BLaER1 treated with 17β-estradiol and CSF1 and Interleukin-3, amounts not matched to agents 10 nM and 100 nM (cell line): ENCODE data around the gene MUC5AC.

Experiments used
- H3K27ac ChIP-seq, 11 experiments: shearing (Covaris generic); formaldehyde crosslinking; 2 replicates each; pipeline ENCODE4 v1.8.1; 2022
- H3K27me3 ChIP-seq, 11 experiments: shearing (Covaris generic); formaldehyde crosslinking; 2 replicates each; pipeline ENCODE4 v1.8.1; 2022
- H3K36me3 ChIP-seq, 11 experiments: shearing (Covaris generic); formaldehyde crosslinking; 2 replicates each; pipeline ENCODE4 v1.8.1; 2022
- H3K4me1 ChIP-seq, 10 experiments: shearing (Covaris generic); formaldehyde crosslinking; 2 replicates each; pipeline ENCODE4 v1.8.1; 2022
- H3K4me2 ChIP-seq, 11 experiments: shearing (Covaris generic); formaldehyde crosslinking; 2 replicates each; pipeline ENCODE4 v1.8.1; 2022
- H3K4me3 ChIP-seq, 10 experiments: shearing (Covaris generic); formaldehyde crosslinking; 2 replicates each; pipeline ENCODE4 v1.8.1; 2022
- H3K9ac ChIP-seq, 11 experiments: shearing (Covaris generic); formaldehyde crosslinking; 2 replicates each; pipeline ENCODE4 v1.8.1; 2022
- H3K9me3 ChIP-seq, 11 experiments: shearing (Covaris generic); formaldehyde crosslinking; replicated peaks in 1 of 11; 2 replicates each; pipeline ENCODE4 v1.8.1; 2022
- H4K20me1 ChIP-seq, 11 experiments: shearing (Covaris generic); formaldehyde crosslinking; 2 replicates each; pipeline ENCODE4 v1.8.1; 2022
- Cebpa-rat ChIP-seq, 11 experiments: shearing (Covaris generic); IDR thresholded peaks; 2 replicates each; pipeline ENCODE4 v1.8.1; 2022

Gene MUC5AC

GRCh38 chr11:1157645-1158591, at the start of gene MUC5AC:
MUC5AC (plus strand) TSS chr11:1157953; CDS start chr11:1158000, 47 bp downstream.
- no peak for TF ChIP-seq Cebpa-rat (IDR thresholded peaks at IDR 0.05)
- H3K4me1 ChIP-seq = peaks cover 14 to 26% (median 19%) of the 10 kb centered on the region in 10 experiments
- H3K4me2 ChIP-seq = peak within 1 kb of the TSS in 7 of 11 experiments; percentile 4 to 40 (median 22); a peak in 7 of 22 replicates
- H3K4me3 ChIP-seq = no peak within 1 kb of the TSS
- no peaks in the 10 kb centered on the region for H3K36me3 ChIP-seq
- H3K9ac ChIP-seq = no peak within 1 kb of the TSS
- peaks cover 0 to 10% (median 0%) of the 10 kb centered on the region in 11 experiments; a peak in 9 of 22 replicates for H3K9me3 ChIP-seq
- no peak within 1 kb of the TSS for H3K27ac ChIP-seq
- peaks cover 0 to 29% (median 2%) of the 10 kb centered on the region in 11 experiments; a peak in 3 of 22 replicates for H4K20me1 ChIP-seq
- no peaks in the 10 kb centered on the region for H3K27me3 ChIP-seq

GRCh38 chr11:1108246-1108900, 49.4 kb upstream of the MUC5AC start:
- no peaks in the 10 kb centered on the region for H3K36me3 ChIP-seq
- H3K27ac ChIP-seq = no peak overlapping the region
- 0 out of 22 replicates have a peak, but pooled peaks cover 0 to 4% (median 0%) of the 10 kb centered on the region in 11 experiments for H4K20me1 ChIP-seq
- peaks cover 0 to 4% (median 0%) of the 10 kb centered on the region in 11 experiments; a peak in 1 of 22 replicates for H3K9me3 ChIP-seq
- no peak overlapping the region for H3K4me3 ChIP-seq
- no peaks in the 10 kb centered on the region for H3K27me3 ChIP-seq
- no peak overlapping the region for H3K4me2 ChIP-seq
- TF ChIP-seq Cebpa-rat (IDR thresholded peaks at IDR 0.05) = no peak
- H3K4me1 ChIP-seq = peaks cover 0 to 5% (median 0%) of the 10 kb centered on the region in 10 experiments; a peak in 4 of 20 replicates
- no peak overlapping the region for H3K9ac ChIP-seq

DNA sequence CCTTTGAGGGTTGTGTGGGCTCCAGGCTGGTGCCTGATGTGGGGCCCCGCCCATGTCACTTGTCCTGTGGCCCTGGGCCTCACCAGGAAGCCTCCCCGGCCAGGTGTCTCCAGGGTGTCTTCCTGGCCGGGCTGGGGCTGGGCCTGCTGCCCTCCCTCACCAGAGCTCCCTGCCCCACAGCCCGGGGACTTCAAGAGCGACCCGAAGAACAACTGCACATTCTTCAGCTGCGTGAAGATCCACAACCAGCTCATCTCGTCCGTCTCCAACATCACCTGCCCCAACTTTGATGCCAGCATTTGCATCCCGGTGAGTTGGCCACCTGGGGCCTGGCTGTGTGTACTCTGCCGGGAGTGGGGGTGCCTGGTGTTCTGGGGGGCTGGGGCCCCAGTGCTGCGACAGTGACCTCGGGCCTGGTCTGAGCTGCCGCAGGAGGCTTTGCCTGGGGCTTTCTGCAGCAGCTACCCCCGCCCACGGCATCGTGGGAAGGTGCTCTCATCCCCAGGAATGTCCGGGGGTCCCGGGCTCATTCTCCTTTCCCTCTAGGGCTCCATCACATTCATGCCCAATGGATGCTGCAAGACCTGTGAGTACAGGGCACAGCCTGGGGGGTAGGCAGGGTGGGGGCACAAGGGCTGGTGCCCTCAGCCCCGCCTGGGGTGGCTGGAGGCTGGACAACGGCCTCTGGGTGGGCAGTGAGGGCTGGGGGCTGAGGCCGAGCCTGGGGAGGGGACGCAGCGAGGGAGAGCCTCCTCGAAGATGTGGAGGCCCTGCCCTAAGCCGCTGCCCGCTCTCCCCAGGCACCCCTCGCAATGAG, 48.4 kb upstream of the MUC5AC start:
- Histone ChIP-seq H3K9ac (no peak overlapping the region), H3K36me3 (no peaks in the 10 kb centered on the region), H3K4me2 (no peak overlapping the region), H4K20me1 (peaks cover 0 to 4% (median 0%) of the 10 kb centered on the region in 11 experiments; a peak in 1 of 22 replicates), H3K27me3 (no peaks in the 10 kb centered on the region), H3K4me3 (no peak overlapping the region), H3K9me3 (peaks cover 0 to 4% (median 0%) of the 10 kb centered on the region in 11 experiments; a peak in 1 of 22 replicates), H3K27ac (no peak overlapping the region), H3K4me1 (peaks cover 0 to 5% (median 0%) of the 10 kb centered on the region in 10 experiments; a peak in 4 of 20 replicates)
- TF ChIP-seq Cebpa-rat (IDR thresholded peaks at IDR 0.05) = no peak

- Histone ChIP-seq H3K4me3 (no peak overlapping the region), H4K20me1 (peaks cover 0 to 4% (median 0%) of the 10 kb centered on the region in 11 experiments; a peak in 2 of 22 replicates), H3K27me3 (no peaks in the 10 kb centered on the region), H3K36me3 (no peaks in the 10 kb centered on the region), H3K9ac (no peak overlapping the region), H3K4me2 (no peak overlapping the region), H3K4me1 (peaks cover 0 to 5% (median 0%) of the 10 kb centered on the region in 10 experiments; a peak in 4 of 20 replicates), H3K27ac (no peak overlapping the region), H3K9me3 (peaks cover 0 to 4% (median 0%) of the 10 kb centered on the region in 11 experiments; a peak in 1 of 22 replicates)
- TF ChIP-seq Cebpa-rat (IDR thresholded peaks at IDR 0.05) = no peak
Observed at GRCh38 chr11:1109918-1110705, 47.6 kb upstream of the MUC5AC start.

DNA sequence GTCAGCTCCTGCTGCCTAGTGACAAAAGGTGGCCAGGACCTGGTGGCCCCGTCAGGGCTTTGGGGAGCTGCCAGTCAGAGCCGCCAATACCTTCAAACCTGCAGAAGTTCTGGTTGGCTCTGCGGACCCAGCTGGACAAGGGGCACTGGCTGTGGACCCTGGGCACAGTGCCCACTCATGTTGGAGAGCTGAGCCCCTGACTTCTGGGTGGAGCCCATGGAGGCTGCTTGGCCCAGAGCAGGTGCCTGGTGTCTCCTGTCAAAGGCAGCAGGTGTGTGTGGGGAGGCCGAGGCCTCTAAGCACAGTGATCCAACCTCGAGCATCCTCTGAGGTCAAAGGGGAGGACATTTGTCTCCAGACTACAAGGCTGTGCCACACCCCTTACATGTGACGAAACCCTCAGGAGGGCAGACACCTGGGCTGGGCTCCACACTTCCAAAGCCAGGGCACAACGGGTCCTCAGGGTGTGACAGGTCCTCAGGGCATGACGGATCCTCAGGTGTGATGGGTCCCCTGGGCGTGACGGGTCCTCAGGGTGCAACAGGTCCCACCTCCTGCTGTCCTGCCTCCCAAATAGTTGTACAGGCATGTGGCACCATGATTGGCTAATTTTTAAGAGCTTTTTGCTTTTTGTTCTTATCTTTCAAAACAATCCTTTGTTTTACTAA, 46.1 kb upstream of the MUC5AC start:
- no peaks in the 10 kb centered on the region; a peak in 1 of 22 replicates for H3K27me3 ChIP-seq
- H4K20me1 ChIP-seq = peaks cover 0 to 4% (median 0%) of the 10 kb centered on the region in 11 experiments; a peak in 2 of 22 replicates
- no peak for TF ChIP-seq Cebpa-rat (IDR thresholded peaks at IDR 0.05)
- H3K4me3 ChIP-seq = no peak overlapping the region
- H3K27ac ChIP-seq = no peak overlapping the region
- H3K4me2 ChIP-seq = no peak overlapping the region
- H3K4me1 ChIP-seq = peaks cover 0 to 5% (median 0%) of the 10 kb centered on the region in 10 experiments; a peak in 4 of 20 replicates
- H3K9me3 ChIP-seq = peaks cover 0 to 4% (median 0%) of the 10 kb centered on the region in 11 experiments; a peak in 1 of 22 replicates
- H3K36me3 ChIP-seq = no peaks in the 10 kb centered on the region
- H3K9ac ChIP-seq = no peak overlapping the region

- Histone ChIP-seq H3K36me3 (no peaks in the 10 kb centered on the region), H3K4me1 (peaks cover 0 to 5% (median 0%) of the 10 kb centered on the region in 10 experiments; a peak in 1 of 20 replicates), H3K4me3 (no peak overlapping the region), H3K4me2 (no peak overlapping the region), H4K20me1 (peaks cover 0 to 4% (median 0%) of the 10 kb centered on the region in 11 experiments; a peak in 2 of 22 replicates), H3K27ac (no peak overlapping the region), H3K27me3 (no peaks in the 10 kb centered on the region; a peak in 1 of 22 replicates), H3K9ac (no peak overlapping the region), H3K9me3 (peaks cover 0 to 4% (median 0%) of the 10 kb centered on the region in 11 experiments; a peak in 1 of 22 replicates)
- TF ChIP-seq Cebpa-rat (IDR thresholded peaks at IDR 0.05) = no peak
Observed at GRCh38 chr11:1112351-1113191, 45.2 kb upstream of the MUC5AC start.
